Memory B cell (primary cell): ENCODE data around the gene CYP3A5.
A peak's percentile ranks its signal among the peaks of the same experiment; 100 is the strongest.

ENCODE experiments used
- ATAC-seq: fragments of 150-1000 bp; cut with Tn5 transposase; 2 replicates; pipeline ENCODE4 v1.10.0; 2021; ENCODE audit warnings: low read depth, mild to moderate bottlenecking, moderate library complexity
- DNase-seq, 2 donors: peaks; one replicate each; pipeline ENCODE4 v3.0.0; 2022; ENCODE audit warnings: low spot score in 2 of 2
- H3K27ac Mint-ChIP-seq: one replicate; pipeline ENCODE4 v1.8.0; 2022; ENCODE audit warnings: mild to moderate bottlenecking, moderate library complexity, mixed read lengths
- H3K27me3 Mint-ChIP-seq: one replicate; pipeline ENCODE4 v1.8.0; 2022; ENCODE audit warnings: mixed read lengths
- H3K36me3 Mint-ChIP-seq: one replicate; pipeline ENCODE4 v1.8.0; 2022; ENCODE audit warnings: mild to moderate bottlenecking, mixed read lengths
- H3K4me1 Mint-ChIP-seq: one replicate; pipeline ENCODE4 v1.8.0; 2022; ENCODE audit warnings: mixed read lengths
- H3K4me3 Mint-ChIP-seq: one replicate; pipeline ENCODE4 v1.8.0; 2022; ENCODE audit warnings: mild to moderate bottlenecking, moderate library complexity, mixed read lengths
- H3K9me3 Mint-ChIP-seq: one replicate; pipeline ENCODE4 v1.8.0; 2022; ENCODE audit warnings: mixed read lengths

Gene CYP3A5

DNA sequence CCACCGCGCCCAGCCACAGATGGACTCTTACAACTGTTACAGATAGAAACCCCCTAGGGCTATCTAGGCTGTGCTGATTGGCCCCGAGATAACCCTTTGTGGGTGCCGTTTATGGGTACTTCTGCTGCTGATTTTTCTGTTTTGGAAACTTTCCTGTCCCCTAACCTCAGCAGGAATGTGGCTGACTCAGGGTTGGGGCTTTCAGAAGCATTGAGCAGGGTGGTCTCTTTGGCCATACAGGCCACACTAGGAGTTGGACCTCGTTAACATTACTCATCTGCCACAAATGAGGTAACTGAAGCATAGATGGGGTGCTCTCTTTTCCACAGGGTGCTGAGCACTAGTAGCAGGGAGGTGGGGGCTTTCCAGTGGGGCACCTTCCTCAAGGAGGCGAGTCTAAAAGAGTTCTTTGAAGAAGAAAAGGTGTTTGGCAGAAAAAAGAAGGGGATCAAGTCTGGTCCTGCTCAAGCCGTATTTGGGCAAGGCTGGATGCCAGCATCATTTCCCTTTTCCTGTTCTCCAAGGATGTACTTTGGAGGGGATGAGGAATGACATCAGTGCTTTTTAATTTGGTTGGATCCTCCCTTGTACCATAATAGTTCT lies 56.6 kb downstream of the CYP3A5 start:
- DNase-seq = no peak
- no peak overlapping the region for H3K4me3 Mint-ChIP-seq
- peaks cover 15% of the 10 kb centered on the region for H3K4me1 Mint-ChIP-seq
- ATAC-seq = no peak
- no peaks in the 10 kb centered on the region for H3K27me3 Mint-ChIP-seq
- H3K9me3 Mint-ChIP-seq = no peaks in the 10 kb centered on the region
- H3K36me3 Mint-ChIP-seq = peaks cover 37% of the 10 kb centered on the region
- H3K27ac Mint-ChIP-seq = no peak overlapping the region

DNA sequence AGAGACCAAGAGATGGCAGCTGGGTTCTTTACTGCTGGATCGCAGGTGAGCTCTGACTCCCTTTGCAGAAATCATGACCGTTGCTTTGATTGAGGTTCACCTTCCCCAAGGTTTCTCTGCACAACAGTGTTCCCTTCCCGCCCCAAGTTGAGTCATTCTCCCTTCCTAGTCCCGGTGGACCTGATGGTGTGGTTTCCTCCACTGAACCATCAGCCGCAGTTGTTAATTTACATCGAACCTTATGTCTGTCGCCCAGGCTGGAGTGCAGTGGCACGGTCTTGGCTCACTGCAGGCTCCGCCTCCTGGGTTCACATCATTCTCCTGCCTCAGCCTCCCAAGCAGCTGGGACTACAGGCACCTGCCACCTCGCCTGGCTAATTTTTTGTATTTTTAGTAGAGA lies 57.2 kb downstream of the CYP3A5 start:
- Mint-ChIP-seq H3K27me3 (no peaks in the 10 kb centered on the region), H3K9me3 (no peaks in the 10 kb centered on the region), H3K4me1 (peaks cover 20% of the 10 kb centered on the region), H3K4me3 (no peak overlapping the region), H3K36me3 (peaks cover 36% of the 10 kb centered on the region), H3K27ac (no peak overlapping the region)
- ATAC-seq = no peak
- DNase-seq = no peak

GRCh38 chr7:99621271-99621670 lies 58.5 kb downstream of the CYP3A5 start:
- ATAC-seq (no peak), DNase-seq (no peak)
- peaks cover 35% of the 10 kb centered on the region for H3K36me3 Mint-ChIP-seq
- H3K4me1 Mint-ChIP-seq = peaks cover 26% of the 10 kb centered on the region
- H3K27me3 Mint-ChIP-seq = no peaks in the 10 kb centered on the region
- H3K9me3 Mint-ChIP-seq = no peaks in the 10 kb centered on the region
- no peak overlapping the region for H3K27ac Mint-ChIP-seq
- no peak overlapping the region for H3K4me3 Mint-ChIP-seq

- no peaks in the 10 kb centered on the region for H3K27me3 Mint-ChIP-seq
- no peaks in the 10 kb centered on the region for H3K9me3 Mint-ChIP-seq
- H3K4me1 Mint-ChIP-seq = peaks cover 24% of the 10 kb centered on the region
- no peak overlapping the region for H3K4me3 Mint-ChIP-seq
- peaks cover 26% of the 10 kb centered on the region for H3K36me3 Mint-ChIP-seq
- ATAC-seq (no peak), DNase-seq (no peak)
- no peak overlapping the region for H3K27ac Mint-ChIP-seq
These were observed 60.1 kb downstream of the CYP3A5 start for GRCh38 chr7:99619571-99620130.

DNA sequence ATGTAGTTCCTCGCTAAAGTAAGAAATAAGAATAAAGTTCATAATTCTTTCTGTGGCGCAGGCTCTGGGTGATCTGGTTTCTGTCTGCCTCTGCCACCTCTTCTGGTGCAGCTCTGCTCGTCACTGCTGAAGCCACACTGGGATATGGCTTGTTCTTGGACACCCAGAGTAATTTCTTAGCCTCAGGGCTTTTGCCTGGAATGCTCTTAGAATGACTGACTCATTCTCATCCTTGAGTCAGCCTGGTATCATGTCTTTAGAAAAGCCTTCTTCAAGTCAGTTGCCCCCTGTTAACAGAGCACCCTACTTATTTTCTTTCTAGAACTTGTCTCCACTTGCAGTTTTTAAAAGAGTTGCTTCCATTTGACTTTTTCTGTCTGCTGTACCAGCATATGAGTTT lies 61.1 kb downstream of the CYP3A5 start:
- peak overlapping the region; percentile 28 for H3K4me3 Mint-ChIP-seq
- no peak for ATAC-seq
- H3K27ac Mint-ChIP-seq = no peak overlapping the region
- DNase-seq = no peak
- peaks cover 24% of the 10 kb centered on the region for H3K36me3 Mint-ChIP-seq
- H3K9me3 Mint-ChIP-seq = no peaks in the 10 kb centered on the region
- H3K4me1 Mint-ChIP-seq = peaks cover 24% of the 10 kb centered on the region
- H3K27me3 Mint-ChIP-seq = no peaks in the 10 kb centered on the region

- peak overlapping the region; percentile 95 for H3K27ac Mint-ChIP-seq
- peak overlapping the region; percentile 99 for H3K4me3 Mint-ChIP-seq
- no peak for ATAC-seq
- peaks cover 21% of the 10 kb centered on the region for H3K4me1 Mint-ChIP-seq
- DNase-seq = no peak
- H3K9me3 Mint-ChIP-seq = no peaks in the 10 kb centered on the region
- H3K36me3 Mint-ChIP-seq = peaks cover 18% of the 10 kb centered on the region
- H3K27me3 Mint-ChIP-seq = no peaks in the 10 kb centered on the region
These were observed 62.5 kb downstream of the CYP3A5 start for GRCh38 chr7:99617192-99617781.

DNA sequence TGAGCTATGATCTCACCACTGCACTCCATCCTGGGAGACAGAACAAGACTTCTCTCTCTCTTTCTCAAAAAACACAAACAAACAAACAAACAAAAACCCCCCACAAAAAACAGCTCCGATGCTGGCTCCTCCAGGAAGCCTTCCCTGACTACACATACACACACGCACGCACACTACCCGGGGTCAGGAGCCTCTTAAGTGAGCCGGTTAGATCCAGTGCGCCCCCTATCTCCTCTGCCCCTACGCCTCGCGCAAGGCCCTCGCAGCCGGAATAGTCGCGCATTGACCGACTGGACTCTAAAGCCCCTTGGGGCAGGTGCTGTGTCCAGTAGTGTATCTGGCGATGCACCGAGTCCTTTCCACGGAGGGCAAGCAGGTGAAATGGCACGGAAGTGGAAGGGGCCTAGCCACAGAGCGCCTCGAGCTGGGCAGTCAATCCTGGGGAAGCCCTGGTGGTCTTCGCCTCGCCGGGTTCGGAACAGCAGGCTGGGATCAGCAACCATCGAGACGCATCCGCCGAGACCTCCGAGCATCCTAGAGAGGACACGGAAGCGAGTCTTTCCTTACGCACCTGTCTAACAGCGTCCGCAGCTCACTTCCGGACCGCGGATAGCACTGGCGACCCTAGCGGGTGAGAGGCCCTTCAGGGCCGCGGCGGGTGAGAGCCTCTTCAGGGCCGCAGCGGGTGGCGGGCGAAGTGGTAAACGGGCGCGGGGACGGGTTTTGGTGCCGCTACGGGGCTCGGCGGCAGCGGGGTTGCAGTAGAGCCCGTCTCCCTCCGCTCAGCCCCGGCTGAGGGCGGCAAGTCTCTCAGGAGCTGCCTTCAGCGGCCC lies 63.2 kb downstream of the CYP3A5 start, which contains the start of gene ZSCAN25:
TSS of gene ZSCAN25 (plus strand) at position 588 of the 833 bp plus-strand sequence. CDS start 2,661 bp downstream, outside the sequence.
- H3K27me3 Mint-ChIP-seq = no peaks in the 10 kb centered on the region
- peak within 1 kb of the TSS; percentile 99 for H3K4me3 Mint-ChIP-seq
- peak; percentile 81 to 83 for DNase-seq
- peak within 1 kb of the TSS; percentile 95 for H3K27ac Mint-ChIP-seq
- peaks cover 21% of the 10 kb centered on the region for H3K4me1 Mint-ChIP-seq
- peak; percentile 97 for ATAC-seq
- no peaks in the 10 kb centered on the region for H3K9me3 Mint-ChIP-seq
- peaks cover 15% of the 10 kb centered on the region for H3K36me3 Mint-ChIP-seq

DNA sequence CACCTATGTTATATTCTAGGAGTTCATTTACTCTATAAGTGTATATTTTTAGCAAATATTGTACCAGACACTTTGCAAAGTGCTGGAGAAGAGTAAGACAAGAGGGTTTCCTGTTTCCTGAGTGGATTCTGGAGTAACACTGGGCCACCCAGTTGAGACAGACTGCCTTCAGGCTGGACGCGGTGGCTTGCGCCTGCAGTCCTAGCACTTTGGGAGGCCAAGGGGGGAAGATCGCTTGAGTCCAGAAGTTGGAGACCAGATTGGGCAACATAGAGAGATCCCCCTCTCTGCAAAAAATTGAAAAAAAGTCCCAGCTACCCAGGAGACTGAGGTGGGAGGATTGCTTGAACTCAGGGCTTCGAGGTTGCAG lies 63.8 kb downstream of the CYP3A5 start:
- H3K9me3 Mint-ChIP-seq = no peaks in the 10 kb centered on the region
- H3K4me3 Mint-ChIP-seq = peak overlapping the region; percentile 99
- no peaks in the 10 kb centered on the region for H3K27me3 Mint-ChIP-seq
- no peak overlapping the region for H3K27ac Mint-ChIP-seq
- DNase-seq (no peak), ATAC-seq (no peak)
- peaks cover 18% of the 10 kb centered on the region for H3K4me1 Mint-ChIP-seq
- peaks cover 11% of the 10 kb centered on the region for H3K36me3 Mint-ChIP-seq

- Mint-ChIP-seq H3K9me3 (no peaks in the 10 kb centered on the region), H3K27me3 (no peaks in the 10 kb centered on the region), H3K4me1 (peaks cover 18% of the 10 kb centered on the region), H3K4me3 (no peak overlapping the region), H3K27ac (no peak overlapping the region), H3K36me3 (peaks cover 6% of the 10 kb centered on the region)
- ATAC-seq (no peak), DNase-seq (no peak)
These were observed 65.3 kb downstream of the CYP3A5 start for GRCh38 chr7:99614495-99614894.

- no peaks in the 10 kb centered on the region for H3K4me1 Mint-ChIP-seq
These were observed 72.2 kb downstream of the CYP3A5 start for GRCh38 chr7:99607548-99607947.

GRCh38 chr7:99606531-99606930 lies 73.3 kb downstream of the CYP3A5 start:
- Mint-ChIP-seq H3K4me3 (no peak overlapping the region), H3K27ac (no peak overlapping the region), H3K9me3 (no peaks in the 10 kb centered on the region), H3K36me3 (no peaks in the 10 kb centered on the region), H3K27me3 (peaks cover 3% of the 10 kb centered on the region), H3K4me1 (no peaks in the 10 kb centered on the region)
- DNase-seq (no peak), ATAC-seq (no peak)

More at GRCh38 chr7:99607548-99607947, 72.2 kb downstream of the CYP3A5 start:
- H3K27me3 Mint-ChIP-seq = peaks cover 3% of the 10 kb centered on the region
- H3K27ac Mint-ChIP-seq = no peak overlapping the region
- no peaks in the 10 kb centered on the region for H3K9me3 Mint-ChIP-seq
- H3K4me3 Mint-ChIP-seq = no peak overlapping the region
- DNase-seq = no peak
- no peak for ATAC-seq
- no peaks in the 10 kb centered on the region for H3K36me3 Mint-ChIP-seq

DNA sequence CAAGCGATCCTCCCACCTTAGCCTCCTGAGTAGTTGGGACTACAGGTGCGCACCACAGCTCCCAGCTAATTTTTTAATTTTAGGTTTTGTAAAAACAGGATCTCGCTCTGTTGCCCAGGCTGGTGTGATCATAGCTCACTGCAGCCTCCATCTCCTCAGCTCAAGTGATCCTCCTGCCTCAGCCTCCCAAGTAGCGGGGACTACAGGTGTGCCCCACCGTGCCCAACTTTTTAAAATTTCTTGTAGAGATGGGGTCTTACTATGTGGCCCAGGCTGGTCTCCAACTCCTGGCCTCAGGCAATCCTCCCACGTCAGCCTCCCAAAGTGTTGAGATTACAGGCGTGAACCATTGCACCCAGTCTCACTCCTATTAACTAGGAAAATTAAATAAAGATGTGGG lies 74.3 kb downstream of the CYP3A5 start:
- Mint-ChIP-seq H3K4me3 (no peak overlapping the region), H3K9me3 (no peaks in the 10 kb centered on the region), H3K27ac (no peak overlapping the region), H3K4me1 (no peaks in the 10 kb centered on the region), H3K27me3 (peaks cover 3% of the 10 kb centered on the region), H3K36me3 (peaks cover 3% of the 10 kb centered on the region)
- ATAC-seq = no peak
- no peak for DNase-seq

- no peak for ATAC-seq
- Mint-ChIP-seq H3K4me1 (no peaks in the 10 kb centered on the region), H3K27me3 (no peaks in the 10 kb centered on the region), H3K27ac (no peak overlapping the region), H3K4me3 (no peak overlapping the region), H3K9me3 (no peaks in the 10 kb centered on the region), H3K36me3 (peaks cover 5% of the 10 kb centered on the region)
- peak in 1 of 2 donors; percentile 6 for DNase-seq
These were observed 78.0 kb downstream of the CYP3A5 start for GRCh38 chr7:99601656-99602310.

DNA sequence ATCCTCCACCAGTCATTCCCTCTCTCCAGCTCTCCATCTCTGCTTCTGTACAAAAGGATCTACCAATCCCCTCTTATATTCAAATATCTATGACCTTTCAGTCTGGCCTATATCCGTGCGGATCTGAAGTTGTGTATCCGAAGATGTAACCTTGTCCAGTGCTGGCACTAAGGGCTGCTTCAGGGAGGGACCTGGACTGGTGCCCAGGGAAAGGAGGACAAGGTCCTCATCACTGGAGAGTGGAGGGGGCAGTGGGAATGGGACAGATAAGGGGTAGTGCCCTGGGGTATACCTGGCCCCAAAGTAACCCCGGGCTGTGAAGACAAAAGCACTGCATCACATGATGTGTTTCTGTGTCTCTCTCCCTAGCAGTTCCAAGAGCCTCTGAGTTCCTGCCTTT lies 80.0 kb downstream of the CYP3A5 start:
- no peak for ATAC-seq
- H3K4me3 Mint-ChIP-seq = no peak overlapping the region
- DNase-seq = no peak
- H3K9me3 Mint-ChIP-seq = no peaks in the 10 kb centered on the region
- no peak overlapping the region for H3K27ac Mint-ChIP-seq
- no peaks in the 10 kb centered on the region for H3K27me3 Mint-ChIP-seq
- H3K36me3 Mint-ChIP-seq = peaks cover 5% of the 10 kb centered on the region
- H3K4me1 Mint-ChIP-seq = no peaks in the 10 kb centered on the region
